HCT116 (cell line): Measurements from ENCODE around the gene SLC66A1. TPM values are rescaled to one million over a fixed set of nuclear protein-coding genes. Genes with fewer than 3 reads are reported as not detected.

Experiments used
- ATAC-seq: fragments of 200-7000 bp; cut with Tn5 transposase; 2 replicates; pipeline ENCODE4 v1.9.1; 2020; ENCODE audit warnings: mild to moderate bottlenecking, moderate library complexity
- BruUV-seq: library from RNA; stranded (reverse); fragments of 400-500 nt; replicated peaks from 2 replicates; lab custom pipeline; 2021; lab: Mats Ljungman, UMichigan
- CTCF ChIA-PET: fragments of 300-600 bp; sonication (Branson Sonifier 250); formaldehyde crosslinking; loops from one replicate; lab custom pipeline; 2021; ENCODE audit warnings: antibody characterized with exemption; lab: Charles Lee
- POLR2A ChIA-PET: fragments of 300-600, 350-600 bp; sonication (Branson Sonifier 250); formaldehyde crosslinking; loops from one replicate; lab custom pipeline; 2021; ENCODE audit warnings: antibody characterized with exemption; lab: Charles Lee
- RAD21 ChIA-PET, 2 experiments: fragments of 300-600 bp; sonication (Branson Sonifier 250); formaldehyde crosslinking; loops; one replicate each; lab custom pipeline; 2023; ENCODE audit warnings: low total read pairs in 2 of 2; ENCODE audit not compliant: uncharacterized antibody in 2 of 2, unreplicated experiment in 2 of 2, low non-redundant PET in 1 of 2; lab: Charles Lee
- DNase-seq: peaks from one replicate; pipeline ENCODE4 v3.0.0-alpha.2; 2010; ENCODE audit warnings: low read depth, low spot score
- H2AFZ ChIP-seq: fragments of 200-600 bp; shearing (Covaris generic), sonication (generic); 2 replicates; pipeline ENCODE4 v1.6.1; 2017; ENCODE audit warnings: low read depth, mixed run types, mixed read lengths, antibody characterized with exemption, low read length; ENCODE audit not compliant: poor library complexity, severe bottlenecking
- H3K27ac ChIP-seq: 2 replicates; pipeline ENCODE4 v1.5.1; 2012; ENCODE audit warnings: low read depth, low read length
- H3K27me3 ChIP-seq: fragments of 200-600 bp; sonication (generic); 2 replicates; pipeline ENCODE4 v1.6.1; 2016; ENCODE audit warnings: mixed run types, low read length, mixed read lengths; ENCODE audit not compliant: insufficient read depth
- H3K36me3 ChIP-seq, 2 experiments: fragments of 200-500 bp in 1 of 2; fragments of 200-600 bp in 1 of 2; sonication (Bioruptor generic) in 1 of 2; sonication (generic) in 1 of 2; 2 replicates each; pipeline versions ENCODE4 v1.5.1 to v1.6.1; 2014 to 2016; ENCODE audit warnings: low read length in 2 of 2, inconsistent platforms in 1 of 2, mixed read lengths in 1 of 2, mixed run types in 1 of 2; ENCODE audit not compliant: insufficient read depth in 2 of 2, control insufficient read depth in 1 of 2
- H3K4me1 ChIP-seq, 2 experiments: fragments of 200-600 bp in 1 of 2; sonication (generic) in 1 of 2; 2 replicates each; pipeline versions ENCODE4 v1.5.1 to v1.6.1; 2012 to 2017; ENCODE audit warnings: low read length in 2 of 2, inconsistent platforms in 1 of 2, mild to moderate bottlenecking in 1 of 2, mixed read lengths in 1 of 2, mixed run types in 1 of 2, moderate library complexity in 1 of 2; ENCODE audit not compliant: insufficient read depth in 2 of 2, control insufficient read depth in 1 of 2
- H3K4me2 ChIP-seq: fragments of 200-600 bp; sonication (generic); 2 replicates; pipeline ENCODE4 v1.6.1; 2017; ENCODE audit warnings: mixed run types, low read length, mixed read lengths
- H3K4me3 ChIP-seq, 2 experiments: fragments of 200-600 bp in 1 of 2; sonication (generic) in 1 of 2; replicated peaks in 1 of 2; 2 replicates each; pipeline ENCODE4 v1.5.1; 2011 to 2016; ENCODE audit warnings: low read length in 2 of 2, control low read depth in 1 of 2, low read depth in 1 of 2, mild to moderate bottlenecking in 1 of 2, mixed read lengths in 1 of 2, mixed run types in 1 of 2
- H3K79me2 ChIP-seq: fragments of 200-600 bp; sonication (generic); 2 replicates; pipeline ENCODE4 v1.6.1; 2017; ENCODE audit warnings: mild to moderate bottlenecking, mixed run types, low read length, moderate library complexity, mixed read lengths; ENCODE audit not compliant: insufficient read depth
- H3K9ac ChIP-seq: fragments of 200-600 bp; sonication (generic); 2 replicates; pipeline ENCODE4 v1.6.1; 2016; ENCODE audit warnings: low read length, mixed read lengths
- H3K9me2 ChIP-seq: fragments of 200-600 bp; sonication (generic), shearing (Covaris generic); 2 replicates; pipeline ENCODE4 v1.6.1; 2017; ENCODE audit warnings: mixed run types, mild to moderate bottlenecking, moderate library complexity; ENCODE audit not compliant: insufficient read depth
- H3K9me3 ChIP-seq, 2 experiments: fragments of 200-500 bp in 1 of 2; fragments of 200-600 bp in 1 of 2; sonication (Bioruptor generic) in 1 of 2; sonication (generic) in 1 of 2; 2 replicates each; pipeline ENCODE4 v1.6.1; 2014 to 2017; ENCODE audit warnings: low read length in 2 of 2, mixed read lengths in 2 of 2, inconsistent platforms in 1 of 2, low read depth in 1 of 2, mild to moderate bottlenecking in 1 of 2, mixed run types in 1 of 2, moderate library complexity in 1 of 2; ENCODE audit not compliant: control insufficient read depth in 1 of 2, insufficient read depth in 1 of 2
- H4K20me1 ChIP-seq: fragments of 200-600 bp; sonication (generic), shearing (Covaris generic); 2 replicates; pipeline ENCODE4 v1.6.1; 2017; ENCODE audit warnings: mixed run types, mild to moderate bottlenecking, moderate library complexity; ENCODE audit not compliant: insufficient read depth
- CBX3 ChIP-seq: IDR thresholded peaks from 2 replicates; pipeline ENCODE4 v1.6.1; 2012; ENCODE audit warnings: low read depth
- CEBPB ChIP-seq: IDR thresholded peaks from 2 replicates; pipeline ENCODE4 v1.6.1; 2012; ENCODE audit warnings: low read depth
- EGR1 ChIP-seq: IDR thresholded peaks from 2 replicates; pipeline ENCODE4 v1.6.1; 2012; ENCODE audit warnings: low read depth
- ELF1 ChIP-seq: IDR thresholded peaks from 2 replicates; pipeline ENCODE4 v1.6.1; 2012; ENCODE audit warnings: low read depth, borderline replicate concordance
- EZH2 ChIP-seq: fragments of 200-600 bp; sonication (generic); IDR thresholded peaks from 2 replicates; pipeline ENCODE4 v1.6.1; 2017; ENCODE audit warnings: antibody characterized with exemption, mixed run types
- FOSL1 ChIP-seq: IDR thresholded peaks from 2 replicates; pipeline ENCODE4 v1.6.1; 2012; ENCODE audit warnings: low read depth
- JUND ChIP-seq: IDR thresholded peaks from 2 replicates; pipeline ENCODE4 v1.6.1; 2012
- POLR2AphosphoS5 ChIP-seq: IDR thresholded peaks from 2 replicates; pipeline ENCODE4 v1.6.1; 2011; ENCODE audit warnings: mild to moderate bottlenecking, low read depth, low read length, moderate library complexity
- RAD21 ChIP-seq: IDR thresholded peaks from 2 replicates; pipeline ENCODE4 v1.6.1; 2012; ENCODE audit warnings: low read depth, mild to moderate bottlenecking
- SRF ChIP-seq: IDR thresholded peaks from 2 replicates; pipeline ENCODE4 v1.6.1; 2012; ENCODE audit warnings: low read depth
- TCF7L2 ChIP-seq: IDR thresholded peaks from 2 replicates; pipeline ENCODE4 v1.7.0; 2011; ENCODE audit warnings: borderline replicate concordance, inconsistent platforms; ENCODE audit not compliant: insufficient read depth, insufficient read length; ENCODE audit errors: extremely low read depth
- YY1 ChIP-seq: IDR thresholded peaks from 2 replicates; pipeline ENCODE4 v1.6.1; 2011; ENCODE audit warnings: low read length, low read depth, moderate library complexity, mild to moderate bottlenecking; ENCODE audit not compliant: insufficient replicate concordance; ENCODE audit errors: extremely low read depth
- ZFX ChIP-seq: fragments of 450-650 bp; IDR thresholded peaks from 2 replicates; pipeline ENCODE4 v1.6.1; 2017
- ZNF274 ChIP-seq: fragments of 200-500 bp; sonication (Bioruptor generic); IDR thresholded peaks from 2 replicates; pipeline ENCODE4 v1.6.1; 2014; ENCODE audit warnings: mild to moderate bottlenecking, low read depth, low read length, inconsistent platforms
- intact Hi-C: fragments of 100-400 bp; cut with micrococcal nuclease; formaldehyde crosslinking; loops from 2 replicates; pipeline ENCODE4 v1.10.0; 2022
- total RNA-seq: library from RNA; stranded (reverse); gene quantifications from one replicate; pipeline ENCODE4 v1.2.1, GENCODE V29; 2021; ENCODE audit not compliant: unreplicated experiment
- TF ChIP-seq, protein P1 (sequence below): IDR thresholded peaks from 2 replicates; pipeline ENCODE4 v1.6.1; 2012
- TF ChIP-seq, protein P2 (sequence below): IDR thresholded peaks from 2 replicates; pipeline ENCODE4 v1.6.1; 2011; ENCODE audit warnings: mild to moderate bottlenecking, low read length, moderate library complexity; ENCODE audit not compliant: insufficient replicate concordance; ENCODE audit errors: extremely low read depth
- TF ChIP-seq, protein P3 (sequence below): IDR thresholded peaks from 2 replicates; pipeline ENCODE4 v1.6.1; 2012; ENCODE audit warnings: low read depth
- TF ChIP-seq, protein P4 (sequence below): IDR thresholded peaks from 2 replicates; pipeline ENCODE4 v1.6.1; 2012
- TF ChIP-seq, protein P5 (sequence below), 3 experiments: fragments of 200-600 bp in 1 of 3; sonication (generic) in 1 of 3; IDR thresholded peaks in 2 of 3; conservative IDR thresholded peaks in 1 of 3; 2 replicates each; pipeline ENCODE4 v1.5.1; 2012 to 2017; ENCODE audit warnings: low read depth in 2 of 3, low read length in 2 of 3, antibody characterized with exemption in 1 of 3, borderline replicate concordance in 1 of 3, control low read depth in 1 of 3, mild to moderate bottlenecking in 1 of 3, mixed read lengths in 1 of 3, mixed run types in 1 of 3, moderate library complexity in 1 of 3; ENCODE audit not compliant: insufficient read depth in 1 of 3

The SLC66A1 gene
- total RNA-seq, 1 experiment from 2014 or later: 11.1 TPM

DNA sequence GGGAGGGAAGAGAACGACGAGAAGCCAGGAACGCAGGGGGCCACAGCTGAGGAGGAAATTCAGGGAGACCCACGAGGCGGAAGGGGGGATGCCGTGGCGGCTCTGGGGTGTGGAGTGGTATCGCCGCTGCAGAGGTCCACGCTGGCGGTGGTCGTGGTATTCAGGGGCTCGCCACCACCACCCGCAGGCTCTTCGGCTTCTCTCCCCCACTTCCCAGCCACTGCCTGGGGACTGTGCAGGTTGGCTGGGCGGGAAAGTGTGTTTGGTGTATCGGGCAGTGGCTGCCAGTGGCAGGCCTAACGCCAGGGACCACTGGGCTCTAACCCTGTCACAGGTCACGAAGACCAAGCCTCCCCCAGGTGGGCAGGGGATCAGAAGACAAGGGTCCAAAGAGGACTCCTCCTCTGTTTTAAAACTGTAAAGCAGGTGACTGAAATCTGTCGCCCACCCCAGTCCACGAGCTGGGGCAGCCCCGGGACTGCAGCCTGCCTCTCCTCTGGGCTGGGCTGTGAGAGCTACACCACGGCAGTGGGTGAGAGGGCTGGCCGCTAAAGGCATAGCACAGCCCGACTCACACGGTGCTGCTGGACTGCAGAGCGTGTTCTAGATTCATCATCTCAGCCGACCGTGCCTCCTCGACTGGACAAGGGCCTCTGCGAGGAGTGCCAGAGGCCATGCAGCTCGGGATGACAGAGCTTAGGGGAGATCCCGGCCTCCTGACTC is 30.9 kb downstream of the SLC66A1 start:
- ChIA-PET RAD21 (no interaction called here), CTCF (interaction anchor here (0.9 to 1.3 kb wide), 3 partner anchors 239 to 318 kb away, joined by 3 to 5 read pairs (median 3); no protein-coding TSS in a partner anchor), POLR2A (no interaction called here)
- intact Hi-C loops: loop anchor here (5.0 kb wide), 1 partner anchor 144 kb away; the partner anchor contains the start of gene CAPZB
- H3K27me3 ChIP-seq: no peaks in the 10 kb centered on the region
- no peaks in the 10 kb centered on the region for H3K9me3 ChIP-seq
- H3K79me2 ChIP-seq: no peaks in the 10 kb centered on the region
- no TSS peak for BruUV-seq
- no peak overlapping the region for H2AFZ ChIP-seq
- no peak overlapping the region for H3K9ac ChIP-seq
- ATAC-seq (no peak), DNase-seq (no peak)
- no peak overlapping the region for H3K4me3 ChIP-seq
- no peak overlapping the region for H3K4me2 ChIP-seq
- H4K20me1 ChIP-seq: no peaks in the 10 kb centered on the region
- peaks cover 8 to 14% of the 10 kb centered on the region in 2 experiments; a peak in 3 of 4 replicates for H3K4me1 ChIP-seq
- no peaks in the 10 kb centered on the region; a peak in 1 of 4 replicates for H3K36me3 ChIP-seq
- H3K9me2 ChIP-seq: no peaks in the 10 kb centered on the region
- no peak overlapping the region for H3K27ac ChIP-seq
- TF ChIP-seq FOSL1 (no peak), ZNF274 (no peak), JUND (no peak), ZFX (no peak), YY1 (no peak), RAD21 (no peak), CBX3 (no peak), CEBPB (no peak), SRF (no peak), EZH2 (no peak), ELF1 (no peak), EGR1 (no peak), TCF7L2 (no peak), POLR2AphosphoS5 (no peak)
- TF ChIP-seq, protein P1, sequence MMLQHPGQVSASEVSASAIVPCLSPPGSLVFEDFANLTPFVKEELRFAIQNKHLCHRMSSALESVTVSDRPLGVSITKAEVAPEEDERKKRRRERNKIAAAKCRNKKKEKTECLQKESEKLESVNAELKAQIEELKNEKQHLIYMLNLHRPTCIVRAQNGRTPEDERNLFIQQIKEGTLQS: no peak
- TF ChIP-seq, protein P2, sequence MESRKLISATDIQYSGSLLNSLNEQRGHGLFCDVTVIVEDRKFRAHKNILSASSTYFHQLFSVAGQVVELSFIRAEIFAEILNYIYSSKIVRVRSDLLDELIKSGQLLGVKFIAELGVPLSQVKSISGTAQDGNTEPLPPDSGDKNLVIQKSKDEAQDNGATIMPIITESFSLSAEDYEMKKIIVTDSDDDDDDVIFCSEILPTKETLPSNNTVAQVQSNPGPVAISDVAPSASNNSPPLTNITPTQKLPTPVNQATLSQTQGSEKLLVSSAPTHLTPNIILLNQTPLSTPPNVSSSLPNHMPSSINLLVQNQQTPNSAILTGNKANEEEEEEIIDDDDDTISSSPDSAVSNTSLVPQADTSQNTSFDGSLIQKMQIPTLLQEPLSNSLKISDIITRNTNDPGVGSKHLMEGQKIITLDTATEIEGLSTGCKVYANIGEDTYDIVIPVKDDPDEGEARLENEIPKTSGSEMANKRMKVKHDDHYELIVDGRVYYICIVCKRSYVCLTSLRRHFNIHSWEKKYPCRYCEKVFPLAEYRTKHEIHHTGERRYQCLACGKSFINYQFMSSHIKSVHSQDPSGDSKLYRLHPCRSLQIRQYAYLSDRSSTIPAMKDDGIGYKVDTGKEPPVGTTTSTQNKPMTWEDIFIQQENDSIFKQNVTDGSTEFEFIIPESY: no peak
- TF ChIP-seq, protein P3, sequence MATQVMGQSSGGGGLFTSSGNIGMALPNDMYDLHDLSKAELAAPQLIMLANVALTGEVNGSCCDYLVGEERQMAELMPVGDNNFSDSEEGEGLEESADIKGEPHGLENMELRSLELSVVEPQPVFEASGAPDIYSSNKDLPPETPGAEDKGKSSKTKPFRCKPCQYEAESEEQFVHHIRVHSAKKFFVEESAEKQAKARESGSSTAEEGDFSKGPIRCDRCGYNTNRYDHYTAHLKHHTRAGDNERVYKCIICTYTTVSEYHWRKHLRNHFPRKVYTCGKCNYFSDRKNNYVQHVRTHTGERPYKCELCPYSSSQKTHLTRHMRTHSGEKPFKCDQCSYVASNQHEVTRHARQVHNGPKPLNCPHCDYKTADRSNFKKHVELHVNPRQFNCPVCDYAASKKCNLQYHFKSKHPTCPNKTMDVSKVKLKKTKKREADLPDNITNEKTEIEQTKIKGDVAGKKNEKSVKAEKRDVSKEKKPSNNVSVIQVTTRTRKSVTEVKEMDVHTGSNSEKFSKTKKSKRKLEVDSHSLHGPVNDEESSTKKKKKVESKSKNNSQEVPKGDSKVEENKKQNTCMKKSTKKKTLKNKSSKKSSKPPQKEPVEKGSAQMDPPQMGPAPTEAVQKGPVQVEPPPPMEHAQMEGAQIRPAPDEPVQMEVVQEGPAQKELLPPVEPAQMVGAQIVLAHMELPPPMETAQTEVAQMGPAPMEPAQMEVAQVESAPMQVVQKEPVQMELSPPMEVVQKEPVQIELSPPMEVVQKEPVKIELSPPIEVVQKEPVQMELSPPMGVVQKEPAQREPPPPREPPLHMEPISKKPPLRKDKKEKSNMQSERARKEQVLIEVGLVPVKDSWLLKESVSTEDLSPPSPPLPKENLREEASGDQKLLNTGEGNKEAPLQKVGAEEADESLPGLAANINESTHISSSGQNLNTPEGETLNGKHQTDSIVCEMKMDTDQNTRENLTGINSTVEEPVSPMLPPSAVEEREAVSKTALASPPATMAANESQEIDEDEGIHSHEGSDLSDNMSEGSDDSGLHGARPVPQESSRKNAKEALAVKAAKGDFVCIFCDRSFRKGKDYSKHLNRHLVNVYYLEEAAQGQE: no peak
- TF ChIP-seq, protein P4, sequence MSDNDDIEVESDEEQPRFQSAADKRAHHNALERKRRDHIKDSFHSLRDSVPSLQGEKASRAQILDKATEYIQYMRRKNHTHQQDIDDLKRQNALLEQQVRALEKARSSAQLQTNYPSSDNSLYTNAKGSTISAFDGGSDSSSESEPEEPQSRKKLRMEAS: no peak
- TF ChIP-seq, protein P5, sequence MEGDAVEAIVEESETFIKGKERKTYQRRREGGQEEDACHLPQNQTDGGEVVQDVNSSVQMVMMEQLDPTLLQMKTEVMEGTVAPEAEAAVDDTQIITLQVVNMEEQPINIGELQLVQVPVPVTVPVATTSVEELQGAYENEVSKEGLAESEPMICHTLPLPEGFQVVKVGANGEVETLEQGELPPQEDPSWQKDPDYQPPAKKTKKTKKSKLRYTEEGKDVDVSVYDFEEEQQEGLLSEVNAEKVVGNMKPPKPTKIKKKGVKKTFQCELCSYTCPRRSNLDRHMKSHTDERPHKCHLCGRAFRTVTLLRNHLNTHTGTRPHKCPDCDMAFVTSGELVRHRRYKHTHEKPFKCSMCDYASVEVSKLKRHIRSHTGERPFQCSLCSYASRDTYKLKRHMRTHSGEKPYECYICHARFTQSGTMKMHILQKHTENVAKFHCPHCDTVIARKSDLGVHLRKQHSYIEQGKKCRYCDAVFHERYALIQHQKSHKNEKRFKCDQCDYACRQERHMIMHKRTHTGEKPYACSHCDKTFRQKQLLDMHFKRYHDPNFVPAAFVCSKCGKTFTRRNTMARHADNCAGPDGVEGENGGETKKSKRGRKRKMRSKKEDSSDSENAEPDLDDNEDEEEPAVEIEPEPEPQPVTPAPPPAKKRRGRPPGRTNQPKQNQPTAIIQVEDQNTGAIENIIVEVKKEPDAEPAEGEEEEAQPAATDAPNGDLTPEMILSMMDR (IDR thresholded peaks at IDR 0.05 in 2 of 3, conservative IDR thresholded peaks at IDR 0.05 in 1 of 3; ENCODE audit: borderline replicate concordance in 1 of 3, insufficient read depth in 1 of 3, low read depth in 2 of 3, low read length in 2 of 3): no peak
